HG02981 (cell line): ENCODE measurements around the gene IDH1.
"Not testable (repeated sequence)": the region's sequence is repeated elsewhere in the genome, so short reads cannot be mapped to it uniquely, and the experiment has no call there.

Experiments used
- ATAC-seq: cut with Tn5 transposase; IDR thresholded peaks from one replicate; pipeline ENCODE4 v1.9.1; 2021; ENCODE audit warnings: mild to moderate bottlenecking, moderate library complexity; ENCODE audit not compliant: unreplicated experiment

The IDH1 gene

DNA sequence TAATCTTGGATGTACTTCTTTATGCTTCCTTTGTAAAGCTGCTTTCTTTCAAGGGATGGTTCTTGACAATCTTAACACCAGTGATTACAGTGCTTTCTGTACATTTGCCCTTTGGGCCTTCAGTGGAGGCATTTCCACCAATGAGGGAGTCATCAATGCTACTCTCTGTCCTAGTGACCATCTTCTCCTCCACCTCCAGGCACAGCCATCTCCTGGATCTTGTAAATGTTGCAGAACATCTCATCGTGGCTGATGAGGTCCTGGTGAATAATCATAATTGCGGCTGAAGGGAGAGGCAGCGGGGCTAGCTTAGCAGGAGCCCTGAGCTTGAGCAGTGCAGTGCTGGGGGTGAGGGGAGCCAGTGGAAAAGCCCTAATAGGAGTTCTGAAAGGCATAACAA is 32.5 kb downstream of the IDH1 start:
- no peak for ATAC-seq

DNA sequence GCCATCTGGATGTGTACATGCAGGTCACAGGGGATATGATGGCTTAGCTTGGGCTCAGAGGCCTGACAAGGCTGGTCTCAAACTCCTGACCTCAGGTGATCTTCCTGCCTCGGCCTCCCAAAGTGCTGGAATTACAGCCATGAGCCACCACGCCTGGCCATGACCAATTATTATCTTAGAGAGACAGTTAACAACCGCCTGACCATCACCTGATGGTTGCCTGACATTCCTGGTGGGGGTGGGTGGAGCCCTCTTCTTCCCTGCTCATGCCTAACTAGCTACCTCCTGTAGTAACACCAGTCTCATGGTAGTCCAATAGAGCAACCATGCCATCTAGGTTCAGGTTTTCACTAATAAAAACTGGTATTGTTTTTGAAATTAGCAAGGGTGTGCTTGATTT is 33.0 kb downstream of the IDH1 start:
- not testable (repeated sequence) for ATAC-seq

DNA sequence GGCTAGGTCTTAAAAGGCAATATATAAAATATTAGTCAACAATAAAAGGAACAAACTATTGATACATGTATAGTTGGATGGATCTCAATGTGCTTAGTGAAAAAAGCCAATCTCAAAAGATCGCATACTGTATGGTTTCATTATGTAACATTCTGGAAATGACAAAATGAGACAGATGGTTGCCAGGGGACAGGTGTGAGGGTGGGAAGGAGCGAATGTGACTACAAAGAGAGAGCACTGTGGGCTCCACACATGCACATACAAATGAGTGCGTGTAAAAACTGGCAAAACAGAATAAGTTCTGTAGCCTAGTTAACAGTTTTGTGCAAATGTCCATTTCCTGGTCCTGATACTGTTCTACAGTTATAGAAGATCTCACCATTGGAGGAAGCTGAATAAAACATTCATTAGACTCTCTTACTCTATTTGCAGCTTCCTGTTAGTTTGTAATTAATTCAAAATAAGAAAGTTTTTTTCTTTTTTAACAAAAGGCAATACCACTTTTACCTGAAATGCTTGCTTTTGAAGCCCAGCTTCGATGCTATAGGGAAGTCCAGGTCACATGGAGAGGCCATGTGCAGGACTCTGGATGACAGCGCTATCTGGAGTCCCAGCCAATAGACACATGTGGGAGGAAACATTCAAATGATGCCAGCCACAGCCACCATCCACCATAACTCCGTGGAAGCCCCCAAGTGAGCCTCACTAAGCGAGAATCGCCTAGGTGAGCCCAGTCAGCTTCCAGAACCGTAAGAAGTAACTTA is 44.0 kb downstream of the IDH1 start:
- no peak for ATAC-seq

DNA sequence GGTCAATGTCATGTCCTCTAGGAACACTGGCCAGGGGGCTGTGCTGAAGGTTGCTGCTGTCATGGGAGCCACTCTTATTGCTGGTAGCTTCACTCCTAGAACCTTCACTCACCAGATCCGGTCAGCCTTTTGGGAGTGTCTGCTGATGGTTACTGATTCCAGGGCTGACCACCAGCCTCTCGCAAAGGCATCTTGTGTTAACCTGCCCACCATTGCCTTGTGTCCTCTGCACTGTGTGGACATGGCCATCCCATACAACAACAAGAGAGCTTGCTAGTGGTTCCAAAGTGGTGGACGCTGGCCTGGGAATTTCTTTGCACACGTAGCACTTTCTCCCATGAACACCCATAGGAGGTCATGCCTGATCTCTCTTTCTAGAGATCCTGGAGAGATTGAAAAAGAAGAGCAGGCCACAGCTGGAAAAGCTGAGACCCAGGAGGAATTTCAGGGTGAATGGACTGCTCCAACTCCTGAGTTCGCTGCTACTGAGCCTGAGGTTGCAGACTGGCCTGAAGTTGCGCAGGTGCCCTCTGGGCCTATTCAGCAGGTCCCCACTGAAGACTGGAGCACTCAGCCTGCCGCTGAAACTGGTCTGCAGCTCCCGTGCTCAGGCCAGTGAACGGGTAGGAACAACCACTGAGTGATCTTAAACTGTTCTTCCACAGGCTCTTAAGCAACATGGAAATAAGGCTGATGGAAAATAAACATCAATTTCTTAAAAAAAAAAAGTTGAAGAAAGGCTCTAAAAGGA is 46.4 kb downstream of the IDH1 start:
- ATAC-seq: no peak

DNA sequence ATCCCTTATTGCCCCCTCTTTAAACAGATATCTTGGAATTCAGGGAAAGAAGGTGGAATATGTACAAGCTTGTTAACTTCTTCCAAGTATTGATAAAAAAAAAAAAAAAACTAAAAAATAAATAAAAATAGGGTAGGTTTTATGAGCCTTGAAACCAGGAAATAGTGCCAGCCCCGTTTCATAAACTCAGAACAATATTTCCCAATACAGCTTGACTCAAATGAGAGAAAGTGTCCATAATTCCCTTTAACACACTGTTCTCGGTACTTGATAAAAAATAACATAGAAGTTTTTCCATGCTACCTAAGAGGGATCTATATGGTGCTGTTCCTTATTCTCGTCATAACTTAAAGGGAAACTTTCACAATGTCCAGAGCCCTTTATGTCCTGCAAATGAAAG is 47.1 kb downstream of the IDH1 start:
- no peak for ATAC-seq

DNA sequence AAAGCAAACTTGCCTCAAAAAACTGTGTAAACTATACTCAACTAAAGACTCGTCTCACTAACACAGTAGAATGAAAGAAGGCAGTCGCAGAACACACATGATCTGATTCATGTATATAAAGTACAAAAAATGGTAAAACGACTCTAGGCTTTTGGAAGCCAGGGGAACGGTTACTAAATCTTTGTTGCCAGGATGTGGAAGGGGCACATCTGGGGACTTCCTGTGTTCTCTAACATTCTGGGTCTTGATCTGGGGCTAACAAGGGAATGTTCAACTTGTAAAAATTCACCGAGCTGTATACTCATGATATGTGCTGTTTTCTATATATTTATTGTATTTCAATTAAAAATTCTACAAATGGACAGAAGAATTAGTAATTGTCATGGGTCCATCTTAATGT is 50.7 kb downstream of the IDH1 start:
- ATAC-seq: no peak

DNA sequence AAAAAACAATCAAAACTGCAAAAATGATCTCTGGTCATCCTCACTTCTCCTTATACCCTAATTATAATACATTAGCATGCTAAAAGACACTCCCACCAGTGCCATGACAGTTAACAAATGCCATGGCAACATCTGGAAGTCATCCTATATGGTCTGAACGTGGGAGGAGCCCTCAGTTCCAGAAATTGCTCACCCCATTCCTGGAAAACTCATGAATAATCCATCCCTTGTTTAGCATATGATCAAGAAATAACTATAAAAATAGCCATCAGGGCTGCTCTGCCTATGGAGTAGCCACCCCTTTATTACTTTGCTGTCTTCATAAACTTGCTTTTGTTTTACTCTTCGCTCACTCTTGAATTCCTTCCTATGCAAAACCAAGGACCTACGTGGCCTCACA is 59.3 kb downstream of the IDH1 start:
- no peak for ATAC-seq

DNA sequence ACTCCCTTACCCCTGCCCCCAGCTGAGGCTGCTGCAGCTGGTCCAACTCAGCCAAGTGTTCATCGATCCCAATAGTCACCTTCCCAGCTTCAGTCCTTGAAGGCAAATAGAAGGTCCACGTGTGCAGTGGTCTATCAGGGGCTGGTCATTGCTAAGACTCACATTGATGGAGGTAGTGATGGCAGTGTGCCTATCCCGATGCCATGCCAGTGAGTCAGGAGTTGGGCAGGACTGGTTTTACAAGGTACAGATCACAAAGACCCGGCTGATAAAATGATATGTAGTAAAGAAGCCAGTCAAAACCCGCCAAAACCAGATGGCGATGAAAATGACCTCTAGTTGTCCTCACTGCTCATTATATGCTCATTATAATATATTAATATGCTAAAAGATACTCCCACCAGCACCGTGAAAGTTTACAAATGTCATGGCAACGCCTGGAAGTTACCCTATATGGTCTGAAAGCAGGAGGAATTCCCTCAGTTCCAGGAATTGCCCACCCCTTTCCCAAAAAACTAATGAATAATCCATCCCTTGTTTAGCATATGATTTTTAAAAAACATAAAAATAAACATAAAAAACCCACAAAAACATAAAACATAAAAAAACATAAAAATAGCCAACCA is 62.1 kb downstream of the IDH1 start:
- no peak for ATAC-seq

DNA sequence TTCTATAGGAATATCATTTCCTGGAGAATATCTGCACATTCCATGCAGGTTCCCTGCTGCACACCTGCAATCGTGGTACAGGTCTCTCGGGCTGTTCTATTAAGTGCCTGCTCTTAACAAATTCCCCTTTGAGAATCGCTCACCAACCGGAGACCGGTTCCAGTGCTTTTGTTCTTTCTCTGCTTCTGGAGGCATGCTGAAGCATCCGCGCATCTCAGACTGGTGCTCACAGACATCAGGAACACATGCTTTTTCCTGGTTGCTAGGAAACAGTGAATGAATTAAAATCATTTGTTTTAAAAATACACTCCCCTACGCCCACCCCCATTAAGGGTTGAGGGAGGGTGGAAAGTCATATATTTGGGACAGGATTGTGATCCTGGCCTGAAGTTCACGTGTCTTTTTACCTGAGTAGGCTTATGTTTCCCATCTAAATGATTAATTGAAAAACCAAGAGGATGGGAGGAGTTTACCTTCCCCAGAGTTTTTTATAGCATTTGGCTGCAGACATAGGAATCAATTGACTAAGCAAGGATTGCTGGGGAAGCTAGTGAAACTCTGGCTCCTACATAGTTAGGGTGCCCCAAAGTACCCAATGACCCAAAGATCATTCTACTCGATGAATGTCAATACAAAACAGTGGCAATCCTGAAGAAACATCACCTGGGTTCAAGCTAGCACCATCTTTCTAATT is 64.9 kb downstream of the IDH1 start, which contains the start of gene C2orf80:
TSS of gene C2orf80 (minus strand) at position 221 of the 694 bp plus-strand sequence. CDS start 3,044 bp downstream, outside the sequence.
- ATAC-seq: no peak

DNA sequence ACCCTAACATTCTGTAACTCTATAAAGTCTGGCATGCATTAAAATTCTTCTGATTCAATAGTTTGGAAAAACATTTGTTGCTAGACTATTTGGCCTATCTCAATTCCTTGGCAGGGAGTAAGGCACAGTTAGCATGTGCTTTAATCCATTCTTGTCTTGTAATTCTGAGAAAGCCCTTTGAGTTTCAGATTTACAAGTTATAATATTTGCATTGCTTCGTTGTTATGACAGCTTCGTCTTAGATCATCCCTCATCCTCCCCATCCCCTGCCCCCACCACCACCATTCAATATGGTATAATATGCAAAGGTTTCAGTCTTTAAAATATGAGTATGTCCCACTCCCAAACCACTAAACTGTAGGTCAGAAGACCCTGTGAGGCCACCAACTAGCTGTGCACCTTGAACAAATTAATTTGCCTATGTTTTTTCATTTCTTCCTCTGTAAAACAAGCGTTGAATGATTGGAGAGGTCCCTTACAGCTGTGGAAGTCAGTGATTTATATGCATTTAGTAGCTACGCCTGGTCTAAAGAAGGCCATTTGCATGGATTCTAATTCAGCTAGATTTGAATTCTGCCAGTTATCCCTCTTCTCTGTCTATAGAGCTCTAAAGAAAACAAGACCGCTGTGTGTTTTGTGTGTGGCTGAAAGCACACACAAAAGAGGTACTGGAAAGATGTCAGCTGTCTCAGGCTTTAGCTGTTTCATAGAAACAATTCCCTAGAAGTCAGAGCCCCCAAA is 65.6 kb downstream of the IDH1 start:
- no peak for ATAC-seq

DNA sequence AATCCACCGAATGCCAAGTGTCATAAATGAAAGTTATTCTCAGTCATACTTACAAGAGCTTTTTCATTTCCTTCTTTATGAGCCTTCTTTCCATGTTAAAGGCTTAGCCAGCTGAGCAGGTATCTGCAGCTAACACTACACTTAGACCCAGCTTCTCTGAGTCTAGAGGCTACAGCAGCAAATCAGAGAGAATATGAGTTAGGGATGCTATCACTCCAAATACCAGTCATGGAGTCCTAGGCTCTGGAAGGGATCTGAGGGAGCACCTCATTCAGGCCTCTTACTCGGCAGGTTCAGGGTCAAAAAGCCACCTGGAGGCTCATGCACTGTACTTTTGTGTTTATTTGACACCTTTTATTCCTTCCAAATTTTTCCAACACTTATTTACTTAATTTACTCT is 68.0 kb downstream of the IDH1 start:
- no peak for ATAC-seq

DNA sequence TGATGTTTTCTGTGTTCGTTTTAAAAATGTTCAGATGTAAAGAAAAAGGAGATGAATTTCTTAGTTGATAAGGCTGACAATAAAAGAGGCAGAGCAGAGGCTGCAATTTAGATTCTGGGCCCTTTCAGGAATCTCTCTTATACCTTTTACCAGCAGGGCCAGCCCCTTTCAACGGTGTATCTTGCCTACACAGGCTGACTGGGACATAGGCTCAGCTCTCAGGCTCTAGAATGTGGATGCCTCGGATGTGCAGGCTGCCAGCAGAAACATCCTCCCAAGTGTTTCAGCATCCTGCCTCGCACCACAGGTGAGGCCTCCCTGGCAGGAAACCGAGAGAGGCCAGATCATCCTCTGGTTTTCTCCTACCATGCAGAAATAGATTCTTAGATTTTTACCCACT is 68.4 kb downstream of the IDH1 start:
- no peak for ATAC-seq
